ENCODE results near the gene CUL3.

Gene CUL3

DNA sequence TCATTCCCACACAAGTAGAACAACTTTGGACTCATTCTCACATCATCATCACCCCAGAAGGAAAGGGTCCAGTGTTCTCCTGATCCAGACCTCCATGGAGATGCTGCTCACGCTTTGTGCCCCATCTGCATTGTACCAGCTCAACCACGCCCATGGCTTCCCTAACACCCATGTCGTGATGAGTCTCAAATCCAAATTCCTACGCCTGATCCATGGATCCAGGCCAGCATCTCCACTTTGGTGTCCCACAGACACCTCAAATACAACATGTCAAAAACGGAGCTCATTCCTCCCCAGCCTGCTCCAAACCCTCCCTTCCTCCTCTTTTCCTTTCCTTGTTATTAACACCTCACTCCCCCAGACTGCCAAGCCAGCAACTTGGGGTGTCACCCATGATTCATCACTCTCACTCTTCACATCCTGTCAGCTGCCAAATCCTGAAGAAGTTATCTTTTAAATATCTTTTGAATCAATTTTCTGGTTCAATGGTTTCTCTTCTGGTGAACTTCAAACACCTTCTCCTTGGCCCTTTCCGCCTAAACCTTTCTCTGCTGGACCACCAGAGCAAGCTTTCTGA, 153.1 kb downstream of the CUL3 start:
- in situ Hi-C loops (cut with MboI; ENCODE audit: low sequenced_read_pairs): no loop called here

DNA sequence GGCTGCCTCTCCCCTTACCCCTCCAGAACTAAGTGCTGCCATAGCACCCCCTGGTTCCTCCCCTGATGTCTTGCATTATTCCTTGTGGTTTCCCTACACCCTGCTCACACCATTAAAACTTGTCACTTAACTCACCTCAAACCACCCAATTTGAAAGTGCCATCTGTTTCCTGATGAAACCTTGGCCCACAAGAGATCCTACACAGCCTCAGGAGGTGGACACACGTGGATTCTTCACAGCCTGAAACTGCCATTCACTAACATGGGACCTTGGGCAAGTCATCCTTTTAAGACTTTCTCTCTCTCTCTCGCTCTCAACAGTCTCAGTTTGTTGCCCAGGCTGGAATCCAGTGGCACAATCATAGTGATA, 155.7 kb downstream of the CUL3 start:
- in situ Hi-C loops (cut with MboI; ENCODE audit: low sequenced_read_pairs): no loop called here

DNA sequence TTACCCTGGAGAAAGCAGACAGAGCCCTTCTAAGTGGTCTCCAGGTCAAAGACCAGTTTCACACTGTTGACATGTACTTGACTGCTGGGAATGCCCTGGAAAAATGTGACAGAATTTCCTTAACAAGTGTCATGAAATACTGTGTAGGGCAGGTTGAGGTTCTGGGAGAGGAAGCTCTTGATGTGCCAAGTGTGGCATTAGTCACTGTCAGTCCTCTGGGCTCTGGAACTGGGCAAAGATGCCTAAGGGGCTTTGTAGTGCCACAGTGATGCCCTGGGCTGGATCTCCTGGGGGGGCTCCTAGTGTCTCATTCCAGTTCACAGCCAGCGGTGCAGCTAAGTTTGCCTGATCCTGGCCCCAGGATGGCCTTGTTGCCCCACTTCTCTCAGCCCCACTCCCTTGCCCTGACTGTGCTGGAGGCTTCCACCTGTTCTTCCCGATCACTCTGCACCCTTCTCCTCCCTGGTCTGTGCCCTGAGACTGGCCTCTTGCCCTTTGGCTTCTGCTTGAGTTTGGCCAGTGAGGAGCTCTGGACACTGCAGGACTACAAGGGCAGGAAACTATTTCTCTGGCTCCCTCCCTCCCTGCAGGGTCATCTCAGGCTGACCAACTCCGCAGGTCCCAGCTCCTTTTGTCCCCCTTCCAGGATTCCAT, 156.2 kb downstream of the CUL3 start:
- in situ Hi-C loops (cut with MboI; ENCODE audit: low sequenced_read_pairs): no loop called here

DNA sequence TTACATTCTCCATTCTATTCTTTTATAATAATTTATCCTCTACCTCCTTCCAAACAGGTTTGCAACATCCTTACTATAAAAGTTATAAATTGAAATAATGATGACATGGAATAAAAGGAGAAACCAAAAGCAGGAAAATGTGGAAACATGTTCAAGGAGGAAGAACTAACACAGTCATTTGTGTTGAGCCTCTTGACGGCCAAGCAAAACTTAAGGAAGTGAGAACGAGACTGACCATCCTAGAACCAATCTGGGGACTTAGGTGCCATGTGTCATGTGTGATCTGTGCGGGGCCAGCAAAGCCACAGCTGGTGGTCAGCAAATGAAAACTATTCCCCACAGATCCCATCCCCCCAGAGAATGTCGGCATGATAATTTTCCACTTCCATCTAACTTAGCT, 157.7 kb downstream of the CUL3 start:
- in situ Hi-C loops (cut with MboI; ENCODE audit: low sequenced_read_pairs): no loop called here

DNA sequence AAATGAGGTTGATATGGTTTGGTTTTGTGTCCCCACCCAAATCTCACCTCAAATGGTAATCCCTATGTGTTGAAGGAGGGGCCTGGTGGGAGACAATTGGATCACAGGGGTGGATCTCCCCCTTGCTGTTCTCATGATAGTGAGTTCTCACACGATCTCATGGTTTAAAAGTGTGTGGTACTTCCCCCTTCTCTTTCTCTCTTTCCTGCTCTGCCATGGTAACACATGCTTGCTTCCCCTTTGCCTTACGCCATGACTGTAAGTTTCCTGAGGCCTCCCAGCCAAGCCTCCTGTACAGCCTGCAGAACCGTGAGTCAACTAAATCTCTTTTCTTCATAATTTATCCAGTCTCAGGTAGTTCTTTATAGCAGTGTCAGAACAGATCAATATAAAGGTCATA, 158.5 kb downstream of the CUL3 start:
- in situ Hi-C loops (cut with MboI; ENCODE audit: low sequenced_read_pairs): no loop called here

DNA sequence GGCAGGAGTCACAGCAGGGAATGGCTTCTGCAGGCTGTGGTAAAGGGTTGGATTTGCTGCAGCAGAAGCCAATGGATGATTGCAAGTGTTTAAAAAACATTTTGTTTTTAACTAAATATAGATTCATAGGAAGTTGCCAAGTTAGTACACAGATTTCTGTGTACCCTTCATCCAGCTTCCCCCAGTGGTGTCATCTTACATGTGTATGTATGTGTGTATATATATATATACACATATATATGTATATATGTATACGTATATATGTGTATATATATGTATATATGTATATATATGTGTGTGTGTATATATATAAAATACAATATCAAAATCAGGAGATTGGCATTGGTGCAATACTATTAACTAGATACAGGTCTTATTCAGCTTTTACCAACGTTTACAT, 164.1 kb downstream of the CUL3 start:
- in situ Hi-C loops (cut with MboI; ENCODE audit: low sequenced_read_pairs): no loop called here

Measured in HL-60/S4 treated with phorbol 12-myristate 13-acetate at 8.2 ng/mL for 4 days and 3 days (cell line).